HEK293T (cell line): ENCODE data around the gene CHD3.

ENCODE experiments used
- ARNT ChIP-seq: fragments of 450-650 bp; IDR thresholded peaks from 2 replicates; pipeline ENCODE4 v1.6.1; 2017; ENCODE audit warnings: mild to moderate bottlenecking
- BHLHE40 ChIP-seq: fragments of 450-650 bp; IDR thresholded peaks from 2 replicates; pipeline ENCODE4 v1.6.1; 2016; ENCODE audit warnings: mild to moderate bottlenecking, moderate library complexity, borderline replicate concordance
- CTBP1 ChIP-seq: fragments of 450-650 bp; IDR thresholded peaks from 2 replicates; pipeline ENCODE4 v1.6.1; 2016; ENCODE audit warnings: borderline replicate concordance
- ELF4 ChIP-seq: fragments of 450-650 bp; IDR thresholded peaks from 2 replicates; pipeline ENCODE4 v1.6.1; 2017; ENCODE audit warnings: antibody characterized with exemption
- FOXA1 ChIP-seq: fragments of 450-650 bp; IDR thresholded peaks from 2 replicates; pipeline ENCODE4 v1.6.1; 2016; ENCODE audit warnings: mild to moderate bottlenecking
- FOXK2 ChIP-seq: fragments of 450-650 bp; IDR thresholded peaks from 2 replicates; pipeline ENCODE4 v1.6.1; 2016; ENCODE audit warnings: mild to moderate bottlenecking
- FOXM1 ChIP-seq: fragments of 450-650 bp; IDR thresholded peaks from 2 replicates; pipeline ENCODE4 v1.6.1; 2017; ENCODE audit warnings: mild to moderate bottlenecking, borderline replicate concordance
- L3MBTL2 ChIP-seq: fragments of 450-650 bp; conservative IDR thresholded peaks from 2 replicates; pipeline ENCODE4 v1.6.1; 2016; ENCODE audit warnings: mild to moderate bottlenecking
- LEF1 ChIP-seq: fragments of 450-650 bp; IDR thresholded peaks from 2 replicates; pipeline ENCODE4 v1.6.1; 2017; ENCODE audit warnings: mild to moderate bottlenecking, borderline replicate concordance
- NFRKB ChIP-seq: fragments of 450-650 bp; IDR thresholded peaks from 2 replicates; pipeline ENCODE4 v1.6.1; 2016; ENCODE audit warnings: mild to moderate bottlenecking, moderate library complexity
- SP1 ChIP-seq: fragments of 450-650 bp; IDR thresholded peaks from 2 replicates; pipeline ENCODE4 v1.6.1; 2017
- SUZ12 ChIP-seq: fragments of 450-650 bp; IDR thresholded peaks from 2 replicates; pipeline ENCODE4 v1.6.1; 2016; ENCODE audit warnings: mild to moderate bottlenecking
- ZNF384 ChIP-seq: fragments of 450-650 bp; IDR thresholded peaks from 2 replicates; pipeline ENCODE4 v1.6.1; 2016

- no peak for TF ChIP-seq SP1
- TF ChIP-seq LEF1 = no peak
- no peak for TF ChIP-seq L3MBTL2
- TF ChIP-seq CTBP1 = no peak
- TF ChIP-seq FOXK2 = no peak
- TF ChIP-seq FOXM1 = no peak
- TF ChIP-seq ELF4 = no peak
- TF ChIP-seq FOXA1 = no peak
- TF ChIP-seq BHLHE40 = no peak
- no peak for TF ChIP-seq ZNF384
- no peak for TF ChIP-seq NFRKB
- TF ChIP-seq ARNT = no peak
- no peak for TF ChIP-seq SUZ12
Measured at GRCh38 chr17:7922845-7923628, 34.4 kb downstream of the CHD3 start.
